Spleen (tissue), 7 donors: ENCODE results near the gene CCDC73.

Experiments
- CTCF ChIP-seq, 11 experiments: fragments of 200-600 bp in 7 of 11; fragments of 450-650 bp in 4 of 11; sonication (generic) in 4 of 11; IDR thresholded peaks in 8 of 11; conservative IDR thresholded peaks in 3 of 11; 1 replicate in 7 of 11; 2 replicates in 4 of 11; pipeline versions ENCODE4 v1.4.0 to v1.8.0; 2016 to 2021; ENCODE audit warnings: antibody characterized with exemption in 11 of 11, inconsistent platforms in 4 of 11, mild to moderate bottlenecking in 1 of 11
- POLR2A ChIP-seq, 3 donors: fragments of 450-650 bp; IDR thresholded peaks; one replicate each; pipeline ENCODE4 v1.5.1; 2017; ENCODE audit warnings: antibody characterized with exemption in 3 of 3, mild to moderate bottlenecking in 1 of 3
- POLR2AphosphoS5 ChIP-seq, 3 donors: sonication (generic); formaldehyde crosslinking; IDR thresholded peaks; one replicate each; pipeline ENCODE4 v1.5.1; 2017; ENCODE audit warnings: antibody characterized with exemption in 3 of 3
- donor health status: DM: no; HTN: no; CAD: no; lungs with moderate emphysema.
- donor health status: DM: no; HTN: no; CAD: no.
- donor health status: DM: no; HTN: no; CAD: no.

- TF ChIP-seq POLR2A (IDR thresholded peaks at IDR 0.05) (no peak), CTCF (IDR thresholded peaks at IDR 0.05 in 8 of 11, conservative IDR thresholded peaks at IDR 0.05 in 3 of 11) (no peak), POLR2AphosphoS5 (IDR thresholded peaks at IDR 0.05) (no peak)
These were observed 43.1 kb downstream of the CCDC73 start for GRCh38 chr11:32751381-32751780.
